GM13976 (cell line): ENCODE measurements around the gene TTC7B.

Experiments used
- DNase-seq: peaks from one replicate; pipeline ENCODE4 v3.0.0; 2012; ENCODE audit warnings: low spot score
- in situ Hi-C: fragments of 300-500 bp; cut with MboI; formaldehyde crosslinking; loops from one replicate; pipeline ENCODE4 v1.12.0; 2022; ENCODE audit warnings: low sequenced_read_pairs, mixed read lengths, inconsistent platforms; ENCODE audit not compliant: unreplicated experiment
- TF ChIP-seq, protein P1 (sequence below): IDR thresholded peaks from 2 replicates; pipeline ENCODE4 v1.5.1; 2012; ENCODE audit warnings: borderline replicate concordance, mild to moderate bottlenecking; ENCODE audit not compliant: insufficient read depth; ENCODE audit errors: extremely low read depth, missing control alignments, control extremely low read depth

The TTC7B gene

DNA sequence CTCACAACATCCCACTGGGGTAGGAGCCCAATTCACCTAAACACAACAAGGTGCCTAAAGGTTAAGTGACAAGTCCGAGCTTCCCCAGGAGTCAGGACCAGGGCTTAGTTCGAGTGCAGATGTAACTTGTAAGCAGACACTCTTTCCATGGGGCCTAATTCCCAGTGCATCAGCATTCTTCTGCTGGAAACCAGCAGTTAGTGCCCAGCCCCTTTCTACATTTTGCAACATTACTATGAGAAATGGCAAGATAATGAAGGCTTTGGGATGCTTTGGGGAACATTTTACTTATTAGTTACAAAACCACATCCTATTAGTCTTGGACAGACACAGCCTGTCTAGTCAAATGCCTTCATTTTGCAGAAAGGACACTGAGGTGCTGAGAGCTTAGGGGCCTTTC, 239.6 kb downstream of the TTC7B start:
- no peak for DNase-seq

DNA sequence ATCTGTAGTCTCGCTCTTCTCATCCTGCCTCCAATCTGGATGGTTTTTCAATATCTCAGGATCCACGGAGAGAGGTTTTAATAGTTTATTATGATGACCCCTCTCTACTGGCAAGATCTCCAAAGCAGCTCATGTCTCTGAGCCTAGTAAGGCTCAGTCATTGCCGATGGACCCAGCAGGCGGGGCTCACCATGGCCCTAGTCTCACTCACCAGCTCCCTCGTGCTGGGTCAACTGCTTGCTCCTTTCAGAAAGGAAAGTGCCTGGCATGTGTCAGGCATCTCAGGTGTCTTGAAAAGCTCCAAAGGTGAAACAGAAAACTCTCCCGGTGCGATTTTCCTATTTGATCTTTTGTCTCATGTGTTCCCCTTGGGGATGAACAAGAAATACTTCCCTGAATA, 240.4 kb downstream of the TTC7B start:
- TF ChIP-seq, protein P1, sequence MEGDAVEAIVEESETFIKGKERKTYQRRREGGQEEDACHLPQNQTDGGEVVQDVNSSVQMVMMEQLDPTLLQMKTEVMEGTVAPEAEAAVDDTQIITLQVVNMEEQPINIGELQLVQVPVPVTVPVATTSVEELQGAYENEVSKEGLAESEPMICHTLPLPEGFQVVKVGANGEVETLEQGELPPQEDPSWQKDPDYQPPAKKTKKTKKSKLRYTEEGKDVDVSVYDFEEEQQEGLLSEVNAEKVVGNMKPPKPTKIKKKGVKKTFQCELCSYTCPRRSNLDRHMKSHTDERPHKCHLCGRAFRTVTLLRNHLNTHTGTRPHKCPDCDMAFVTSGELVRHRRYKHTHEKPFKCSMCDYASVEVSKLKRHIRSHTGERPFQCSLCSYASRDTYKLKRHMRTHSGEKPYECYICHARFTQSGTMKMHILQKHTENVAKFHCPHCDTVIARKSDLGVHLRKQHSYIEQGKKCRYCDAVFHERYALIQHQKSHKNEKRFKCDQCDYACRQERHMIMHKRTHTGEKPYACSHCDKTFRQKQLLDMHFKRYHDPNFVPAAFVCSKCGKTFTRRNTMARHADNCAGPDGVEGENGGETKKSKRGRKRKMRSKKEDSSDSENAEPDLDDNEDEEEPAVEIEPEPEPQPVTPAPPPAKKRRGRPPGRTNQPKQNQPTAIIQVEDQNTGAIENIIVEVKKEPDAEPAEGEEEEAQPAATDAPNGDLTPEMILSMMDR, result no peak
- in situ Hi-C loops, result no loop called here
- no peak for DNase-seq

More for the DNA sequence above, 239.6 kb downstream of the TTC7B start:
- TF ChIP-seq, protein P1, result no peak
- in situ Hi-C loops, result no loop called here

DNA sequence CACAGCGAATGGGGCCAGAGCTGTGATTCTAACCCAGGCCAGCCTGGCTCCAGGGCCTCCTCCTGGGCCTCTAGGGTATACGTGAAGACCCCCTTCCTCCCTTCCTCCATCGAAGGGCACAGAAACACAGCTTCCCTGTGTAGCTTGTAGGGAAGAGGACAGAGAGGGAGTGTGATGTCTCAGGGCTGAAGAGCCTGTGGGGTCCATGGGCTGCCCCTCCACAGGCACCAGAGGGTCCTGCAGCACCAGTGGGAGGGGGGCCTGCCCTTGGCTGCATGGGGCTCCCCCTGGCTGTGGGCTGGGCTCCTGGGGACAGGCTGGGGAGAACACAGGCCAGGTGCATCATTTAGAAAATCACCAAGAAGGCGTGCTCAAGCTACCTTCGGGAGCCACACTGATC, 240.9 kb downstream of the TTC7B start:
- in situ Hi-C loops, result no loop called here
- TF ChIP-seq, protein P1, result no peak
- no peak for DNase-seq

DNA sequence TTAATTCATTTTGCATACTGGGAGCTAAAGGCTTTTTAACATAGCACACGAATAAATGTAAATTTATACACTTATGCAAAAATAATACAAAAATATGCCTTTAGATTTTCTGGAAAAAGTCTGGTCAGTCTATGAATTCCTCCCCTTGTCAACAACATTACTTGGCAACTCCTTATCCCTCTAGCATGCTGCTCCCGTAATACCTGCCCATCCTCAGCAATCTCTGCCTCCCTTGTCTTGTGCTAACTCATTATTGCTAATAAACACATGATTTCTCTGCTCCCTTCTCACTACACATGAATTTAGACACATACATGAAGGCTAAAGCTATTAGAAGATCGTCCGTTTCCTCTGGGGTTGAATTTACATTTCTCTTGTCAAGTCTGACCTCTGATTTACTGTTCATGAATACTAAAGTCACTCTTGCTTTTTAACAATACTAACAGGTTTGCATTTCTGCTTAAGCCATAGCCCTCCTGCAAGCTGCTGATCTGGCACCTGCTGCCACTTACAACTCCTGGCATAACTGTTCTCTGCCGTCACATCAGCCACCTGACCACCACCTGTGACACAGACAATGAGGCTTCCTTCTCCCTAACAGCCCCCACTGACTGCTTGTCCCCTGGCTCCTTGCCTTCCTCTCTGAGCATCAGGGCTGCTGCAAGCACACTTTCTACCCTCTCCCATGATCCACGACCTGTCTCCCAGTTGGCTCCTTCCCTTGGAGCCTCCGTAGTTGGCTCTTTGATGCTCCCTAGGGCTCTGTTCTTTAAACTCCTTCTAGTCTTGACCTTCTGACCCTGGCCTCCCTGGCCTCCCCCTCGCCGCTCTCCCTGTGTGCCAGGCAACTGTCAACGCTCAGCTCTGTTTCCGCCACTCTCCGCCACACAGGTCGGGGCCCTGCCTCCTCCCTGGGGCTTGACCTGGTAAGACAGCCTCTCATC, 241.8 kb downstream of the TTC7B start:
- in situ Hi-C loops, result no loop called here
- TF ChIP-seq, protein P1, result no peak
- no peak for DNase-seq

DNA sequence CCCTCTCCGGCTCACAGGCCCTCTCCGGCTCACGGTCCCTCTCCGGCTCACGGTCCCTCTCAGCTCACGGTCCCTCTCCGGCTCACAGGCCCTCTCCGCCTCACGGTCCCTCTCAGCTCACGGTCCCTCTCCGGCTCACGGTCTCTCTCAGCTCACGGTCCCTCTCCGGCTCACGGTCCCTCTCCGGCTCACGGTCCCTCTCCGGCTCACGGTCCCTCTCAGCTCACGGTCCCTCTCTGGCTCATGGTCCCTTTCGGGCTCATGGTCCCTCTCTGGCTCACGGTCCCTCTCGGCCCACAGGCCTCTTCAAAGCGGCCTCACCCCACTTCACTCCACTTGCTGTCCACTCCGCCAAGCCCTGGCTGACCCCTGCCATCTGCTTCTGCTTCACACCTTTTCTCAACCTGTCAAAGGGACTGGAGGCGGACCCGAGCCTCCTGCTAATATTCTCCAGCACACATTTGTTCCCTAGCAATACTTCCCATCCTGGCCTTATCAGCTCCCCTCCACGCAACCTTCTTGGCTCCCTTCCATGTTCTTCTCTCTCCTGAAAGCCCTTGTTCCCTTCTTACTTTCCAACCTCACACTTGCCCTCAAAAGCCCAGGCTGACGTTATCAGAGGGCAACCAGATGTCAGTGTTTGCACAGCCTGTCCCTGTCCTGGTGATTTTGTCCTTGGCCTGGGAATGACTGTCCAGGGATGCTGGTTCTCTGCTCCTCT, 242.7 kb downstream of the TTC7B start:
- in situ Hi-C loops, result no loop called here
- TF ChIP-seq, protein P1, result no peak
- DNase-seq, result no peak

DNA sequence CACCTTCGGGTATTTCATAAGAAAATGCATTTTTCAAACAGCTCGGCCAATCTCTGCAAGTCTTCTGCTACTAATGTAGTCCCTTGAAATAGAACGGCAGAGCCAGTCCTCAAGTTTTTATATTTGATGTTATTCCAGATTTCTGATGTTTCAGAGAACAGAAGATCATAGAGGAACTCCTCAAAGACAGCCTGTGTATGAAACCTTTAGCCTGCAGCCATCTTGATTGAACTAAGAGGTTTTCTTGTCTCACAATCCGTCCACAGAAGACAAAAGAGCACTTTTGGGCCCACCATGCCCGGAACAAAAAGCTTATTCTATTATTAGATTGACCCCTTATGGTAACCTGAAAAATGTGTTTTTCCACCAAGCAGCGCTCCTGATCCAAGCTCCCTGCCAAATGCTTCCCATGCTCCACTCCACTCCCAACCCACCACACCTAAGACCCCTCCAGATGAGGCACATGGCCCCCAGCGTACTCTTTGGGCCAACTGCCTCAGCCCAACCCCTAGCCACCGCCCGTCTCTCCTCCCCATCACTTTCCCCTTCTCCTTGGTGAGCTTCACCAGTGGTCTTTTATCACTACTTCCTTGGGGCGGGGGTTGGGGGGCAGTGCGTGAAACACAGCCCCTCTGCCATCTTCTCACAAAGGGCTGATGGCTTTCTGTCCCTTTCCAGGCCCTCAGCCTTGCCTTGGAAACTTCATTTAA, 243.6 kb downstream of the TTC7B start:
- TF ChIP-seq, protein P1, result no peak
- in situ Hi-C loops, result no loop called here
- DNase-seq, result no peak
